Gastroesophageal sphincter (tissue), 3 donors: Measurements from ENCODE around the gene PTCD1.

Source experiments
- POLR2AphosphoS5 ChIP-seq: sonication (generic); formaldehyde crosslinking; IDR thresholded peaks from one replicate; pipeline ENCODE4 v1.6.1; 2017; ENCODE audit warnings: antibody characterized with exemption
- TF ChIP-seq, protein P1 (sequence below), 4 experiments: fragments of 200-600 bp in 2 of 4; fragments of 450-650 bp in 2 of 4; sonication (generic) in 1 of 4; IDR thresholded peaks; one replicate each; pipeline ENCODE4 v1.5.1; 2017 to 2019; ENCODE audit warnings: antibody characterized with exemption in 4 of 4, mild to moderate bottlenecking in 2 of 4, moderate library complexity in 2 of 4

- TF ChIP-seq, protein P1, sequence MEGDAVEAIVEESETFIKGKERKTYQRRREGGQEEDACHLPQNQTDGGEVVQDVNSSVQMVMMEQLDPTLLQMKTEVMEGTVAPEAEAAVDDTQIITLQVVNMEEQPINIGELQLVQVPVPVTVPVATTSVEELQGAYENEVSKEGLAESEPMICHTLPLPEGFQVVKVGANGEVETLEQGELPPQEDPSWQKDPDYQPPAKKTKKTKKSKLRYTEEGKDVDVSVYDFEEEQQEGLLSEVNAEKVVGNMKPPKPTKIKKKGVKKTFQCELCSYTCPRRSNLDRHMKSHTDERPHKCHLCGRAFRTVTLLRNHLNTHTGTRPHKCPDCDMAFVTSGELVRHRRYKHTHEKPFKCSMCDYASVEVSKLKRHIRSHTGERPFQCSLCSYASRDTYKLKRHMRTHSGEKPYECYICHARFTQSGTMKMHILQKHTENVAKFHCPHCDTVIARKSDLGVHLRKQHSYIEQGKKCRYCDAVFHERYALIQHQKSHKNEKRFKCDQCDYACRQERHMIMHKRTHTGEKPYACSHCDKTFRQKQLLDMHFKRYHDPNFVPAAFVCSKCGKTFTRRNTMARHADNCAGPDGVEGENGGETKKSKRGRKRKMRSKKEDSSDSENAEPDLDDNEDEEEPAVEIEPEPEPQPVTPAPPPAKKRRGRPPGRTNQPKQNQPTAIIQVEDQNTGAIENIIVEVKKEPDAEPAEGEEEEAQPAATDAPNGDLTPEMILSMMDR (IDR thresholded peaks at IDR 0.05), result no peak
- no peak for TF ChIP-seq POLR2AphosphoS5
These were observed 13.9 kb upstream of the PTCD1 start for GRCh38 chr7:99452541-99452940.
